ENCODE measurements around the gene PLA2R1.
"Not testable (repeated sequence)": the region's sequence is repeated elsewhere in the genome, so short reads cannot be mapped to it uniquely, and the experiment has no call there.

The PLA2R1 gene

DNA sequence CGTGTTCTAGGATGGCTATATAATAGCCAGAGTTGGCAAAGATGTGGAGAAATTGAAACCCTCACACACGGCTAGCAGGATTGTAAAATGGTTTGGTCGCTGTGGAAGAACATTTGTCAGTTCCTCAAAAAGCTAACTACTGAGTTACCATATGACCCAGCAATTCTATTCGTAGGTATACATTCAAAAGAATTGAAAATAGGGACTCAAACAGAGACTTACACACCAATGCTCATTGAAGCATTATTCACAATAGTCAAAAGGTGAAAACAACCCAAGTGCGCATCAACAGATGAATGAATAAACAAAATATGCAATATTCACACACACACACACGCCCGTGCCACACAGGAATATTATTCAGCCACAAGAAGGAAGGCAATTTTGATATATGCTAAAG lies 98.7 kb downstream of the PLA2R1 start:
- Histone ChIP-seq H2AFZ (ENCODE audit: low read depth, low read length, severe bottlenecking) (no peak overlapping the region), H3K9me3 (ENCODE audit: insufficient read depth, low read length) (no peaks in the 10 kb centered on the region), H4K20me1 (ENCODE audit: low read depth, low read length) (no peaks in the 10 kb centered on the region), H3K79me2 (ENCODE audit: insufficient read depth, low read length) (no peaks in the 10 kb centered on the region), H3K4me3 (ENCODE audit: insufficient read depth, low read length, poor library complexity, severe bottlenecking) (no peak overlapping the region), H3K4me2 (ENCODE audit: low read depth, low read length, poor library complexity, severe bottlenecking) (no peak overlapping the region), H3K36me3 (ENCODE audit: low read length) (no peaks in the 10 kb centered on the region), H3K9ac (ENCODE audit: low read length) (no peak overlapping the region), H3K9me2 (replicated peaks; ENCODE audit: insufficient read depth, low read length) (no peaks in the 10 kb centered on the region), H3F3A (ENCODE audit: insufficient read depth) (no peaks in the 10 kb centered on the region), H3K27me3 (ENCODE audit: low read length) (no peaks in the 10 kb centered on the region), H3K27ac (ENCODE audit: low read depth, low read length) (no peak overlapping the region)
- TF ChIP-seq, protein P1, sequence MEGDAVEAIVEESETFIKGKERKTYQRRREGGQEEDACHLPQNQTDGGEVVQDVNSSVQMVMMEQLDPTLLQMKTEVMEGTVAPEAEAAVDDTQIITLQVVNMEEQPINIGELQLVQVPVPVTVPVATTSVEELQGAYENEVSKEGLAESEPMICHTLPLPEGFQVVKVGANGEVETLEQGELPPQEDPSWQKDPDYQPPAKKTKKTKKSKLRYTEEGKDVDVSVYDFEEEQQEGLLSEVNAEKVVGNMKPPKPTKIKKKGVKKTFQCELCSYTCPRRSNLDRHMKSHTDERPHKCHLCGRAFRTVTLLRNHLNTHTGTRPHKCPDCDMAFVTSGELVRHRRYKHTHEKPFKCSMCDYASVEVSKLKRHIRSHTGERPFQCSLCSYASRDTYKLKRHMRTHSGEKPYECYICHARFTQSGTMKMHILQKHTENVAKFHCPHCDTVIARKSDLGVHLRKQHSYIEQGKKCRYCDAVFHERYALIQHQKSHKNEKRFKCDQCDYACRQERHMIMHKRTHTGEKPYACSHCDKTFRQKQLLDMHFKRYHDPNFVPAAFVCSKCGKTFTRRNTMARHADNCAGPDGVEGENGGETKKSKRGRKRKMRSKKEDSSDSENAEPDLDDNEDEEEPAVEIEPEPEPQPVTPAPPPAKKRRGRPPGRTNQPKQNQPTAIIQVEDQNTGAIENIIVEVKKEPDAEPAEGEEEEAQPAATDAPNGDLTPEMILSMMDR (IDR thresholded peaks at IDR 0.05; ENCODE audit: insufficient read depth, low read length, poor library complexity, severe bottlenecking), result no peak
- TF ChIP-seq EZH2phosphoT487 (conservative IDR thresholded peaks at IDR 0.05; ENCODE audit: low read length), result no peak

DNA sequence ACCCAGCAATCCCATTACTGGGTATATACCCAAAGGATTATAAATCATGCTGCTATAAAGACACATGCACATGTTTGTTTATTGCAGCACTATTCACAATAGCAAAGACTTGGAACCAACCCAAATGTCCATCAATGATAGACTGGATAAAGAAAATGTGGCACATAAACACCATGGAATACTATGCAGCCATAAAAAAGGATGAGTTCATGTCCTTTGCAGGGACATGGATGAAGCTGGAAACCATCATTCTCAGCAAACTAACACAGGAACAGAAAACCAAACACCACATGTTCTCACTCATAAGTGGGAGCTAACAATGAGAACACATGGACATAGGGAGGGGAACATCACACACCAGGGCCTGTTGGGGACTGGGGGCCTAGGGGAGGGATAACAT lies 99.9 kb downstream of the PLA2R1 start:
- H3K36me3 ChIP-seq (ENCODE audit: low read length); H3K79me2 ChIP-seq (ENCODE audit: insufficient read depth, low read length); H3F3A ChIP-seq (ENCODE audit: insufficient read depth); H3K27ac ChIP-seq (ENCODE audit: low read depth, low read length); H3K4me3 ChIP-seq (ENCODE audit: insufficient read depth, low read length, poor library complexity, severe bottlenecking); H3K4me2 ChIP-seq (ENCODE audit: low read depth, low read length, poor library complexity, severe bottlenecking); H3K9me2 ChIP-seq (replicated peaks; ENCODE audit: insufficient read depth, low read length); H3K27me3 ChIP-seq (ENCODE audit: low read length); H3K9me3 ChIP-seq (ENCODE audit: insufficient read depth, low read length); H3K9ac ChIP-seq (ENCODE audit: low read length); H4K20me1 ChIP-seq (ENCODE audit: low read depth, low read length); H2AFZ ChIP-seq (ENCODE audit: low read depth, low read length, severe bottlenecking): not testable (repeated sequence)

DNA sequence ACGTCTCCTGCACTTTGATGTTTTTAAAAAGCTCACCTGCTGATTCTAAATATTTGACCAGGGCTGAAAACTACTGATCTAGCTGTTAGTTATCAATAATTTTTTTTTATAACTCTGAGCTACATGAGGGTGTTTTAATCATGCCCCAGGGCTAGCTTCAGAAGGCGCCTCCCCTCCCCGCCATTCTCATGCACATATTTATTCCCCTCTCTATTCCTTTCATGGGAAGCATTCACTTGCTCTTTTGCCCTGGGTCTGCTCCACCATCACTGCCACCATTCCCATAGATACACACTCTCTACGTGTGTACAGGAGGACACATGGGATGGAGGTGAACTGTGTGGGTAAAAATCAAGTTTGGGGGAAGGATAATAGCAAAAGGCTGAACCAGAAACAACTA lies 101.0 kb downstream of the PLA2R1 start:
- no peak for TF ChIP-seq EZH2phosphoT487 (conservative IDR thresholded peaks at IDR 0.05; ENCODE audit: low read length)
- TF ChIP-seq, protein P1 (IDR thresholded peaks at IDR 0.05; ENCODE audit: insufficient read depth, low read length, poor library complexity, severe bottlenecking), result no peak
- Histone ChIP-seq H3K79me2 (ENCODE audit: insufficient read depth, low read length) (no peaks in the 10 kb centered on the region), H3K27ac (ENCODE audit: low read depth, low read length) (no peak overlapping the region), H2AFZ (ENCODE audit: low read depth, low read length, severe bottlenecking) (no peak overlapping the region), H3K9me2 (replicated peaks; ENCODE audit: insufficient read depth, low read length) (no peaks in the 10 kb centered on the region), H3K9ac (ENCODE audit: low read length) (no peak overlapping the region), H3K36me3 (ENCODE audit: low read length) (no peaks in the 10 kb centered on the region), H3K27me3 (ENCODE audit: low read length) (no peaks in the 10 kb centered on the region), H3K4me2 (ENCODE audit: low read depth, low read length, poor library complexity, severe bottlenecking) (no peak overlapping the region), H3F3A (ENCODE audit: insufficient read depth) (no peaks in the 10 kb centered on the region), H3K4me3 (ENCODE audit: insufficient read depth, low read length, poor library complexity, severe bottlenecking) (no peak overlapping the region), H4K20me1 (ENCODE audit: low read depth, low read length) (no peaks in the 10 kb centered on the region), H3K9me3 (ENCODE audit: insufficient read depth, low read length) (no peaks in the 10 kb centered on the region)

DNA sequence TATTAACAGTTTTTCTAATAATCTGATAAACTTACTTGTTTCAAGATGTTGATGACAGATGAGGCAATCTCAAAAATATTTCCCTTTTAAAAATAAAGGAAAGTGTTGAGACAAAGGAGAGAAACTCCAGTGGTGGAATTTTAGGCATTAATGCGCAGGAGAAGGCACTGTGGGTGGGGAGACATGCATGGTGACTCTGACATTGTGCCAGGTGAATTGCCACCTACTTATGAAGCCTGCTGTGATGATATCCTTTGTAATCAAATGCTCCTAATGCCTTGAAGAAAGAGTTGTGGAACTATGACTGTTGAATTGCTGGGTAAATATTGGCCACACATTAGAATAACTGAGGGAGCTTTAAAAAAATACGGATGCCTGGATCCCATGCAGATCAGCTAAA lies 101.4 kb downstream of the PLA2R1 start:
- no peak overlapping the region for H3K9ac ChIP-seq (ENCODE audit: low read length)
- TF ChIP-seq, protein P1 (IDR thresholded peaks at IDR 0.05; ENCODE audit: insufficient read depth, low read length, poor library complexity, severe bottlenecking), result no peak
- TF ChIP-seq EZH2phosphoT487 (conservative IDR thresholded peaks at IDR 0.05; ENCODE audit: low read length), result no peak
- no peaks in the 10 kb centered on the region for H3K79me2 ChIP-seq (ENCODE audit: insufficient read depth, low read length)
- H3F3A ChIP-seq (ENCODE audit: insufficient read depth), result no peaks in the 10 kb centered on the region
- H3K4me2 ChIP-seq (ENCODE audit: low read depth, low read length, poor library complexity, severe bottlenecking), result no peak overlapping the region
- H4K20me1 ChIP-seq (ENCODE audit: low read depth, low read length), result no peaks in the 10 kb centered on the region
- H3K27ac ChIP-seq (ENCODE audit: low read depth, low read length), result no peak overlapping the region
- no peak overlapping the region for H2AFZ ChIP-seq (ENCODE audit: low read depth, low read length, severe bottlenecking)
- H3K9me2 ChIP-seq (replicated peaks; ENCODE audit: insufficient read depth, low read length), result no peaks in the 10 kb centered on the region
- no peaks in the 10 kb centered on the region for H3K36me3 ChIP-seq (ENCODE audit: low read length)
- no peaks in the 10 kb centered on the region for H3K9me3 ChIP-seq (ENCODE audit: insufficient read depth, low read length)
- no peaks in the 10 kb centered on the region for H3K27me3 ChIP-seq (ENCODE audit: low read length)
- no peak overlapping the region for H3K4me3 ChIP-seq (ENCODE audit: insufficient read depth, low read length, poor library complexity, severe bottlenecking)
